ENCODE measurements around the gene RNASEH1. TPM values are rescaled to one million over a fixed set of nuclear protein-coding genes. Genes with fewer than 3 reads are reported as not detected.

RNASEH1 gene
- total and polyA plus RNA-seq, 5 donors, result 17.3 to 21.2 (median 20.0) TPM

Other genes starting within 250 kb of the RNASEH1 start
- 10 to 100 TPM in 2 of 4 donors, 1 to 10 TPM in 2; 8.4 to 11.8 (median 10.2) TPM for gene EIPR1, start 180.5 kb downstream of the RNASEH1 start, total RNA-seq
- gene EIPR1, start 180.5 kb downstream of the RNASEH1 start, polyA plus RNA-seq, result 12.2 TPM
- 100 to 1,000 TPM in 3 of 4 donors, 10 to 100 TPM in 1; 93.4 to 137 (median 132) TPM for gene TRAPPC12, start 178.6 kb downstream of the RNASEH1 start, total RNA-seq
- 125 TPM for gene TRAPPC12, start 178.6 kb downstream of the RNASEH1 start, polyA plus RNA-seq
- 100 to 1,000 TPM; 124 to 195 (median 159) TPM for gene ADI1, start 38.8 kb downstream of the RNASEH1 start, total RNA-seq
- gene ADI1, start 38.8 kb downstream of the RNASEH1 start, polyA plus RNA-seq, result 132 TPM
- 100 to 1,000 TPM; 741 to 785 (median 759) TPM for gene RPS7, start 16.9 kb upstream of the RNASEH1 start, total RNA-seq
- gene RPS7, start 16.9 kb upstream of the RNASEH1 start, polyA plus RNA-seq, result 1,436 TPM
- 10 to 100 TPM; 12.5 to 67.8 (median 36.3) TPM for gene COLEC11, start 36.8 kb upstream of the RNASEH1 start, total RNA-seq
- gene COLEC11, start 36.8 kb upstream of the RNASEH1 start, polyA plus RNA-seq, result 70.6 TPM
- under 1 TPM in 3 of 4 donors, not detected in 1; 0.23 to 0.57 (median 0.25) TPM for gene ALLC, start 99.9 kb upstream of the RNASEH1 start, total RNA-seq
- 0.38 TPM for gene ALLC, start 99.9 kb upstream of the RNASEH1 start, polyA plus RNA-seq
- gene DCDC2C, start 145.2 kb upstream of the RNASEH1 start, total RNA-seq, result not detected
- not detected for gene DCDC2C, start 145.2 kb upstream of the RNASEH1 start, polyA plus RNA-seq